ENCODE measurements around the gene ASB6. TPM values are rescaled to one million over a fixed set of nuclear protein-coding genes. Genes with fewer than 3 reads are reported as not detected.

Gene ASB6
- total RNA-seq, 6 experiments from 2014 or later: 4.5 to 9.5 (median 5.4) TPM

DNA sequence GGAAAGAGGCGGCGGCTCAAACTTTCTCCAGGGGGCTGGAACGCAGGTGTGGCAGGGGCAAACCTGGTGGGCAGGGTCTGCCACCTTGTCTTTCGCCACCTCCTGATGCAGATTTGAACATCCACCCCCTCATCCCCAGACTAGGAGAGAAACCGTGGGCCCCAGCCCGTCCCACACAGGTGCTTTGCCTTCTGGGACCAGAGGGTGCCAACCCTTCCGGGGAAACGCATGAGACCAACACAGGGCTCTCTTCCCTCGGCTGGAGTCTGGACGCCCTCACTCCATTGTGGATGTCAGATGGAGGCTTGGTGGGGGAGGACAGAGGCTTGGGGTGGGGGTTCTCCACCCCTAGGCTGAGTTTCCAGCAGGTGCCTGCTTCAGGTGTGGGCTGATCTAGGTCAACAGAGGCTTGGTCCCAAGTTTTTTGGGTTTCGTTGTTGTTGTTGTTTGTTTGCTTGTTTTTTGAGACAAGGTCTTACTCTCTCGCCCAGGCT, 30.6 kb downstream of the ASB6 start:
- no peaks in the 10 kb centered on the region for H3K36me3 ChIP-seq
- intact Hi-C loops (cut with DNase I): loop anchor here in 1 of 2 donors (10.0 kb wide), 1 partner anchor 457 kb away; no protein-coding TSS in a partner anchor
- no peak for TF ChIP-seq POLR2A (IDR thresholded peaks at IDR 0.05)
- TF ChIP-seq, protein P1, sequence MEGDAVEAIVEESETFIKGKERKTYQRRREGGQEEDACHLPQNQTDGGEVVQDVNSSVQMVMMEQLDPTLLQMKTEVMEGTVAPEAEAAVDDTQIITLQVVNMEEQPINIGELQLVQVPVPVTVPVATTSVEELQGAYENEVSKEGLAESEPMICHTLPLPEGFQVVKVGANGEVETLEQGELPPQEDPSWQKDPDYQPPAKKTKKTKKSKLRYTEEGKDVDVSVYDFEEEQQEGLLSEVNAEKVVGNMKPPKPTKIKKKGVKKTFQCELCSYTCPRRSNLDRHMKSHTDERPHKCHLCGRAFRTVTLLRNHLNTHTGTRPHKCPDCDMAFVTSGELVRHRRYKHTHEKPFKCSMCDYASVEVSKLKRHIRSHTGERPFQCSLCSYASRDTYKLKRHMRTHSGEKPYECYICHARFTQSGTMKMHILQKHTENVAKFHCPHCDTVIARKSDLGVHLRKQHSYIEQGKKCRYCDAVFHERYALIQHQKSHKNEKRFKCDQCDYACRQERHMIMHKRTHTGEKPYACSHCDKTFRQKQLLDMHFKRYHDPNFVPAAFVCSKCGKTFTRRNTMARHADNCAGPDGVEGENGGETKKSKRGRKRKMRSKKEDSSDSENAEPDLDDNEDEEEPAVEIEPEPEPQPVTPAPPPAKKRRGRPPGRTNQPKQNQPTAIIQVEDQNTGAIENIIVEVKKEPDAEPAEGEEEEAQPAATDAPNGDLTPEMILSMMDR (IDR thresholded peaks at IDR 0.05): no peak
- H3K27ac ChIP-seq: peak overlapping the region in 1 of 3 donors; percentile 69
- no peaks in the 10 kb centered on the region for H3K9me3 ChIP-seq
- DNase-seq (no peak), ATAC-seq (no peak)
- 21% methylated on average over 4 of the region's 12 CpGs for WGBS (ENCODE audit: insufficient coverage, low coverage, low lambda C conversion rate, missing lambda C conversion rate)
- peaks cover 0 to 22% (median 8%) of the 10 kb centered on the region in 4 donors for H3K4me1 ChIP-seq
- H3K4me3 ChIP-seq: no peak overlapping the region
- no peaks in the 10 kb centered on the region for H3K27me3 ChIP-seq

DNA sequence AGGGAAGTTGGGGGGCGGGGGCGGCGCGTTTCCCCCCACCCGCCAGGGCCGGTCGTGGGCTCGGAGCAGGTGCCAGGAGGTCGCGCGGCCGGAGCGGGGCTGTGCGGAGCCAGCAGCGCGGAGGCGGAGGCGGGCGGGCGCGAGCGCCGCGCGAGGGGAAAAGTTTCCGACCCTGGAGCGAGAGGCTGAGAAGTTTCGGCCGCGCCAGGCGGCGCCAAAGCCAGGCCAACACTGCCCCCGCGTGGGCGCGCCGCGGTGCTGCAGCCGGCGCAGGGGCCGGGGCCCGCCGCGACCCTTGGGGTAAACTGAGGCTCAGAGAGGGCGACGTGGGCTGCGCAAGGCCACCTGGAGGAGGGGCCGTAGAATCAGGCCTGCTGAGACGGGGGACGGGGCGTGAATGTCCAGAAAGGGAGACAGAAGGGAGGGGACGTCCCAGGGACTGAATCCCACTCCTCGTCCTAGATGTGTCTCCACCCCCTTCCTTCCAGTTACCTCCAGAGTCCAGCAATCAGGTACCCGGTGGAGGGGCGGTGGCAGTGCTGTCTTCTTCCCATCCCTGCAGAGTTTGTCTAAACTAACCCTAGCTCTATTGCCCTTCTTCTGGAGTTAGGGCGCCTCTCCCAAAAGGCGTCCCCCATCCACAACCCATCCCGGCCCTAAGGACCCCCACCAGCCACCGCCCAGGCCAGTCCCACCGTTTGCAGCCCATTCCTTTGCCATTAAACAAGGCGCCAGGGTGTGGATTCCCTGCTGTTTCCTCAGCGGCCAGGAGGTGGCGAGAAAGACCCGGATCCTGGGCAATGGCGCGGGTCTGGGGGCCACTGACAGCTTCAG, 31.3 kb downstream of the ASB6 start:
- Histone ChIP-seq H3K27me3 (no peaks in the 10 kb centered on the region), H3K4me3 (peak overlapping the region; percentile 49 to 59 (median 52)), H3K27ac (peak overlapping the region; percentile 69 to 94 (median 83)), H3K9me3 (no peaks in the 10 kb centered on the region), H3K36me3 (no peaks in the 10 kb centered on the region), H3K4me1 (peaks cover 0 to 29% (median 10%) of the 10 kb centered on the region in 4 donors)
- ATAC-seq (peak; percentile 37 to 71 (median 68)), DNase-seq (peak; percentile 79 to 83 (median 80))
- WGBS (ENCODE audit: insufficient coverage, low coverage, low lambda C conversion rate, missing lambda C conversion rate): 0% methylated on average over 14 of the region's 66 CpGs
- TF ChIP-seq POLR2A (IDR thresholded peaks at IDR 0.05): peak; percentile 30
- TF ChIP-seq, protein P1 (IDR thresholded peaks at IDR 0.05): peak; percentile 87 to 100 (median 92)
- intact Hi-C loops (cut with DNase I): loop anchor here in 1 of 2 donors (10.0 kb wide), 1 partner anchor 456 kb away; no protein-coding TSS in a partner anchor

DNA sequence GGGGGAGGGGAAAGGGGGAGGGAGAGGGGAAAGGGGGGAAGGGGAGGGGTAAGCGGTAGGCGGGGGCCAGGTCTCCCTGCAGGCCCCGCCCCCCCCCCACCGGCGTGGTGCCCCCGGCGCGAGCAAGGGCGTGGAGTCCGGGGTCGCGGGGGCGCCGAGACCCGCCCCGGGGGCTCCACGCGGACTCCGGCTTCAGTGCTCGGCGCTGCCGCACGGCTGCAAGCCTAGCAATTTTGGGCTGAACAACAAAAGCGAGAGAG, 31.8 kb downstream of the ASB6 start:
- intact Hi-C loops (cut with DNase I): loop anchor here in 1 of 2 donors (10.0 kb wide), 1 partner anchor 455 kb away; no protein-coding TSS in a partner anchor
- H3K4me3 ChIP-seq: peak overlapping the region; percentile 49 to 59 (median 52)
- H3K27me3 ChIP-seq: no peaks in the 10 kb centered on the region
- DNase-seq (no peak), ATAC-seq (no peak)
- no peaks in the 10 kb centered on the region for H3K36me3 ChIP-seq
- no peaks in the 10 kb centered on the region for H3K9me3 ChIP-seq
- WGBS (ENCODE audit: insufficient coverage, low coverage, low lambda C conversion rate, missing lambda C conversion rate): no CpG with 5 or more reads among the region's 24 CpGs
- TF ChIP-seq, protein P1 (IDR thresholded peaks at IDR 0.05): no peak
- no peak for TF ChIP-seq POLR2A (IDR thresholded peaks at IDR 0.05)
- H3K27ac ChIP-seq: peak overlapping the region; percentile 69 to 94 (median 83)
- H3K4me1 ChIP-seq: peaks cover 0 to 30% (median 10%) of the 10 kb centered on the region in 4 donors

DNA sequence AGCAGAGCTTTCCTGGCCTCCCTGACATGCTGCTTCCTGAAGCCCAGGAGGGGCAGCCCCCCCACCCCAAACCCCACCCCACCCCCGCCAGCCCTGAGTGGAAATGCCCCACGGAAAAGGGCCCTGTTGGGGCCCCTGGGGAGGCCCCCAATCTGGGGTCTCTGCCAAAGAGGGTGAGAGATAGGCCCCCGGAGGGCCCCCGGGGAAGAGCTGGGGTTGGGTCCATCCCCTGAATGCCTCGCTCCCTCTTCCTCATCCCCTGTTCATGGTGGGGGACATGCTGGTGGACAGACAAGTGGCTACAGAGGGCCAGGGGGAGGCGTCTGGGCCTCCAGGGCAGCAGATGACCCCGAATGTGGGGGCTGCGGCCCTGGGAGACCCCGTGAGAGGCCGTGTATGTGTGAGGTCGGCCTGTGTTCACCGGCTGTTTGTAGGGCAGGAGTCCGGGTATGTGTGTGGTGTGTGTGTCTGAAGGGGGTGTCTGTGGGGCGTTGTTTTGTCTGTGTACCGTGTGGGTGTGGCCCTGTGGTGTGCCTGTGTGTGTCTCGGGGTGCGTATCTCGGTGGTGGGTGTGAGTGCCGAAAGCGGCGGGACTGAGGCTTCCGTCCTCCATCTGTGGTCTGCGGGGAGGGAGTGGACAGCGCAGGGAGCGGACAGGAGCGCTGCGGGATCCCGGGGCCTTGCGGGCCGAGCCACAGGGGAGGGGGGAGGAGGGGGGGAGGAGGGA, 32.3 kb downstream of the ASB6 start:
- H3K9me3 ChIP-seq: no peaks in the 10 kb centered on the region
- no peaks in the 10 kb centered on the region for H3K27me3 ChIP-seq
- intact Hi-C loops (cut with DNase I): loop anchor here (10.0 kb wide), 3 partner anchors 105 to 455 kb away; partner anchors contain the start of gene IER5L (in 1 of the 2)
- no peak for TF ChIP-seq POLR2A (IDR thresholded peaks at IDR 0.05)
- TF ChIP-seq, protein P1 (IDR thresholded peaks at IDR 0.05): no peak
- H3K4me1 ChIP-seq: peaks cover 0 to 30% (median 10%) of the 10 kb centered on the region in 4 donors
- peak overlapping the region in 2 of 3 donors; percentile 49 to 59 for H3K4me3 ChIP-seq
- peak in 1 of 3 donors; percentile 53 for DNase-seq
- H3K27ac ChIP-seq: peak overlapping the region; percentile 6 to 94 (median 72)
- WGBS (ENCODE audit: insufficient coverage, low coverage, low lambda C conversion rate, missing lambda C conversion rate): 3% methylated on average over 12 of the region's 30 CpGs
- H3K36me3 ChIP-seq: no peaks in the 10 kb centered on the region
- ATAC-seq: peak in 3 of 4 donors; percentile 2 to 20 (median 5)

Measured in right lobe of liver (tissue), 6 donors.